GM23338 (cell line): Measurements from ENCODE around the gene NUBPL. TPM values are rescaled to one million over a fixed set of nuclear protein-coding genes. Genes with fewer than 3 reads are reported as not detected.

Source experiments
- ATAC-seq: fragments of 200-7000 bp; cut with Tn5 transposase; 3 replicates; pipeline ENCODE4 v1.9.1; 2020
- DNase-seq: peaks from one replicate; pipeline ENCODE4 v3.0.0-alpha.2; 2015; ENCODE audit warnings: low spot score
- H2AFZ ChIP-seq: fragments of 200-600 bp; sonication (generic); 2 replicates; pipeline ENCODE4 v1.8.0; 2016; ENCODE audit warnings: antibody characterized with exemption, mild to moderate bottlenecking, moderate library complexity
- H3F3A ChIP-seq: fragments of 200-600 bp; sonication (generic); replicated peaks from 2 replicates; pipeline ENCODE4 v1.8.0; 2017; ENCODE audit warnings: antibody characterized with exemption, mixed run types, low read depth
- H3K27ac ChIP-seq: fragments of 200-600 bp; sonication (generic); 2 replicates; pipeline ENCODE4 v1.6.1; 2016; ENCODE audit warnings: low read depth
- H3K27me3 ChIP-seq: fragments of 200-600 bp; sonication (generic); 2 replicates; pipeline ENCODE4 v1.8.0; 2016; ENCODE audit warnings: mild to moderate bottlenecking, mixed run types, moderate library complexity; ENCODE audit not compliant: insufficient read depth
- H3K36me3 ChIP-seq: fragments of 200-600 bp; sonication (generic); 2 replicates; pipeline ENCODE4 v1.8.0; 2016; ENCODE audit warnings: mild to moderate bottlenecking; ENCODE audit not compliant: insufficient read depth
- H3K4me1 ChIP-seq: fragments of 200-600 bp; sonication (generic); 2 replicates; pipeline ENCODE4 v1.8.0; 2016; ENCODE audit warnings: mild to moderate bottlenecking, moderate library complexity; ENCODE audit not compliant: insufficient read depth
- H3K4me2 ChIP-seq: fragments of 200-600 bp; sonication (generic); 2 replicates; pipeline ENCODE4 v1.7.1; 2017; ENCODE audit warnings: mixed run types
- H3K4me3 ChIP-seq: fragments of 200-600 bp; sonication (generic); 2 replicates; pipeline ENCODE4 v1.6.1; 2016; ENCODE audit warnings: mixed run types
- H3K79me2 ChIP-seq: fragments of 200-600 bp; sonication (generic); replicated peaks from 2 replicates; pipeline ENCODE4 v1.8.0; 2017; ENCODE audit warnings: mild to moderate bottlenecking; ENCODE audit not compliant: insufficient read depth
- H3K9me2 ChIP-seq: fragments of 200-600 bp; sonication (generic); 2 replicates; pipeline ENCODE4 v1.8.0; 2017; ENCODE audit not compliant: insufficient read depth
- H4K20me1 ChIP-seq: fragments of 200-600 bp; sonication (generic); replicated peaks from 2 replicates; pipeline ENCODE4 v1.8.0; 2017; ENCODE audit warnings: mild to moderate bottlenecking; ENCODE audit not compliant: insufficient read depth
- H3K27ac Mint-ChIP-seq: 2 replicates; pipeline ENCODE4 v1.8.0; 2020; ENCODE audit warnings: inconsistent platforms, mild to moderate bottlenecking, moderate library complexity, mixed read lengths
- H3K27me3 Mint-ChIP-seq: 3 replicates; pipeline ENCODE4 v1.8.0; 2022; ENCODE audit warnings: low read depth, mild to moderate bottlenecking, moderate library complexity, mixed read lengths, inconsistent platforms; ENCODE audit not compliant: insufficient read depth, poor library complexity
- H3K36me3 Mint-ChIP-seq: 3 replicates; pipeline ENCODE4 v1.8.0; 2021; ENCODE audit warnings: low read depth, mild to moderate bottlenecking, inconsistent platforms, moderate library complexity, mixed read lengths
- H3K4me1 Mint-ChIP-seq: 3 replicates; pipeline ENCODE4 v1.8.0; 2020; ENCODE audit warnings: mild to moderate bottlenecking, inconsistent platforms, mixed read lengths
- H3K4me3 Mint-ChIP-seq: 3 replicates; pipeline ENCODE4 v1.8.0; 2021; ENCODE audit warnings: moderate library complexity, mild to moderate bottlenecking, inconsistent platforms, mixed read lengths
- H3K9me3 Mint-ChIP-seq: 3 replicates; pipeline ENCODE4 v1.8.0; 2020; ENCODE audit warnings: moderate library complexity, mild to moderate bottlenecking, inconsistent platforms, mixed read lengths
- CREB1 ChIP-seq: fragments of 250-450 bp; sonication (Bioruptor Pico); IDR thresholded peaks from 2 replicates; pipeline ENCODE4 v1.5.0; 2020; ENCODE audit warnings: low read depth, mild to moderate bottlenecking, moderate library complexity
- EZH2 ChIP-seq: fragments of 200-600 bp; sonication (generic); IDR thresholded peaks from one replicate; pipeline ENCODE4 v1.8.0; 2017; ENCODE audit warnings: antibody characterized with exemption, mild to moderate bottlenecking, low read depth; ENCODE audit not compliant: unreplicated experiment
- EZH2phosphoT487 ChIP-seq: fragments of 200-600 bp; sonication (generic); IDR thresholded peaks from one replicate; pipeline ENCODE4 v1.8.1; 2018; ENCODE audit warnings: antibody characterized with exemption; ENCODE audit not compliant: unreplicated experiment
- JUNB ChIP-seq: IDR thresholded peaks from one replicate; pipeline ENCODE4 v1.6.1; 2016; ENCODE audit warnings: antibody characterized with exemption; ENCODE audit not compliant: unreplicated experiment
- NANOG ChIP-seq: IDR thresholded peaks from 2 replicates; pipeline ENCODE4 v1.6.1; 2016; ENCODE audit warnings: antibody characterized with exemption, borderline replicate concordance
- POLR2AphosphoS5 ChIP-seq: IDR thresholded peaks from 2 replicates; pipeline ENCODE4 v1.6.1; 2016; ENCODE audit warnings: antibody characterized with exemption, low read depth
- STAT1 ChIP-seq: IDR thresholded peaks from one replicate; pipeline ENCODE4 v1.6.1; 2016; ENCODE audit warnings: antibody characterized with exemption; ENCODE audit not compliant: unreplicated experiment
- polyA plus RNA-seq: library from polyadenylated mRNA; unstranded; fragments of >200 nt; fragmentation: Nextera tagmentation; extraction: Ambion mirVana; gene quantifications from 2 replicates; pipeline ENCODE4 v1.2.1, GENCODE V29; 2016
- total RNA-seq: library from RNA; depleted of rRNA; stranded (reverse); fragments of >200 nt; shearing (Covaris generic); gene quantifications from 2 replicates; pipeline ENCODE4 v1.2.3, GENCODE V29; 2014
- TF ChIP-seq, protein P1 (sequence below): fragments of 250-450 bp; sonication (Bioruptor Pico); IDR thresholded peaks from 2 replicates; pipeline ENCODE4 v1.5.0; 2020; ENCODE audit warnings: mild to moderate bottlenecking, moderate library complexity
- TF ChIP-seq, protein P2 (sequence below), 2 experiments: fragments of 200-600 bp in 1 of 2; sonication (generic) in 1 of 2; conservative IDR thresholded peaks; 2 replicates each; pipeline versions ENCODE4 v1.5.1 to v1.6.1; 2016 to 2017; ENCODE audit warnings: antibody characterized with exemption in 2 of 2, low read depth in 2 of 2, mild to moderate bottlenecking in 2 of 2, moderate library complexity in 1 of 2
- TF ChIP-seq, protein P3 (sequence below): IDR thresholded peaks from one replicate; pipeline ENCODE4 v1.6.1; 2018; ENCODE audit warnings: antibody characterized with exemption; ENCODE audit not compliant: unreplicated experiment

The NUBPL gene
- total and polyA plus RNA-seq, 2 experiments from 2014 or later: 6.1 to 20.7 TPM

DNA sequence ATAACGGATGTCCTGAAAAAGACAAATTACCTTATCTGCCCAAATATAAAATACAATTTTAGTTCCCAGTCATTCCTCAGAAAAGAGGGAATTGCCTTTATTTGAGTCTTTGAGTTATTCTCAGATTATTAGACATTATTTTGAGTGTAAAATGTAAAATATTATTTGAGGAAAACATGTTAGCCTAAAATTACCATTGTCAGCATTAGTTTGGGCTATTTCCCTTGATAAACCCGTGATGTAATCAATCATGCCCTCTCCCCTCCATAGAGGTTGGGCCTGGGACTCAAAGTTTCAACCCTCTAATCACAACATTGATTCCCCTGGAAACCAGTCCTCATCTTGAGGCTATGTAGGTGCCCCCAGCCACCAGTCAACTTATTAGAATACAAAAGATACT, 213.4 kb downstream of the NUBPL start:
- Histone ChIP-seq H4K20me1 (no peaks in the 10 kb centered on the region), H3K4me2 (no peak overlapping the region), H3K27me3 (no peaks in the 10 kb centered on the region), H3K4me1 (no peaks in the 10 kb centered on the region), H3K9me2 (0 out of 2 replicates have a peak, but pooled peaks cover 11% of the 10 kb centered on the region), H3K27ac (no peak overlapping the region), H2AFZ (no peak overlapping the region), H3K79me2 (no peaks in the 10 kb centered on the region), H3K4me3 (no peak overlapping the region), H3K36me3 (no peaks in the 10 kb centered on the region), H3F3A (no peaks in the 10 kb centered on the region)
- no peaks in the 10 kb centered on the region for H3K27me3 Mint-ChIP-seq
- ATAC-seq (no peak), DNase-seq (no peak)
- no peak overlapping the region for H3K4me3 Mint-ChIP-seq
- H3K36me3 Mint-ChIP-seq: peaks cover 18% of the 10 kb centered on the region; the same call in 2 of the 3 replicates
- H3K9me3 Mint-ChIP-seq: peaks cover 28% of the 10 kb centered on the region
- no peak overlapping the region for H3K27ac Mint-ChIP-seq
- TF ChIP-seq JUNB (no peak), POLR2AphosphoS5 (no peak), STAT1 (no peak), EZH2 (no peak), EZH2phosphoT487 (no peak), CREB1 (CRISPR knock-in tag) (no peak), NANOG (no peak)
- TF ChIP-seq, protein P1, sequence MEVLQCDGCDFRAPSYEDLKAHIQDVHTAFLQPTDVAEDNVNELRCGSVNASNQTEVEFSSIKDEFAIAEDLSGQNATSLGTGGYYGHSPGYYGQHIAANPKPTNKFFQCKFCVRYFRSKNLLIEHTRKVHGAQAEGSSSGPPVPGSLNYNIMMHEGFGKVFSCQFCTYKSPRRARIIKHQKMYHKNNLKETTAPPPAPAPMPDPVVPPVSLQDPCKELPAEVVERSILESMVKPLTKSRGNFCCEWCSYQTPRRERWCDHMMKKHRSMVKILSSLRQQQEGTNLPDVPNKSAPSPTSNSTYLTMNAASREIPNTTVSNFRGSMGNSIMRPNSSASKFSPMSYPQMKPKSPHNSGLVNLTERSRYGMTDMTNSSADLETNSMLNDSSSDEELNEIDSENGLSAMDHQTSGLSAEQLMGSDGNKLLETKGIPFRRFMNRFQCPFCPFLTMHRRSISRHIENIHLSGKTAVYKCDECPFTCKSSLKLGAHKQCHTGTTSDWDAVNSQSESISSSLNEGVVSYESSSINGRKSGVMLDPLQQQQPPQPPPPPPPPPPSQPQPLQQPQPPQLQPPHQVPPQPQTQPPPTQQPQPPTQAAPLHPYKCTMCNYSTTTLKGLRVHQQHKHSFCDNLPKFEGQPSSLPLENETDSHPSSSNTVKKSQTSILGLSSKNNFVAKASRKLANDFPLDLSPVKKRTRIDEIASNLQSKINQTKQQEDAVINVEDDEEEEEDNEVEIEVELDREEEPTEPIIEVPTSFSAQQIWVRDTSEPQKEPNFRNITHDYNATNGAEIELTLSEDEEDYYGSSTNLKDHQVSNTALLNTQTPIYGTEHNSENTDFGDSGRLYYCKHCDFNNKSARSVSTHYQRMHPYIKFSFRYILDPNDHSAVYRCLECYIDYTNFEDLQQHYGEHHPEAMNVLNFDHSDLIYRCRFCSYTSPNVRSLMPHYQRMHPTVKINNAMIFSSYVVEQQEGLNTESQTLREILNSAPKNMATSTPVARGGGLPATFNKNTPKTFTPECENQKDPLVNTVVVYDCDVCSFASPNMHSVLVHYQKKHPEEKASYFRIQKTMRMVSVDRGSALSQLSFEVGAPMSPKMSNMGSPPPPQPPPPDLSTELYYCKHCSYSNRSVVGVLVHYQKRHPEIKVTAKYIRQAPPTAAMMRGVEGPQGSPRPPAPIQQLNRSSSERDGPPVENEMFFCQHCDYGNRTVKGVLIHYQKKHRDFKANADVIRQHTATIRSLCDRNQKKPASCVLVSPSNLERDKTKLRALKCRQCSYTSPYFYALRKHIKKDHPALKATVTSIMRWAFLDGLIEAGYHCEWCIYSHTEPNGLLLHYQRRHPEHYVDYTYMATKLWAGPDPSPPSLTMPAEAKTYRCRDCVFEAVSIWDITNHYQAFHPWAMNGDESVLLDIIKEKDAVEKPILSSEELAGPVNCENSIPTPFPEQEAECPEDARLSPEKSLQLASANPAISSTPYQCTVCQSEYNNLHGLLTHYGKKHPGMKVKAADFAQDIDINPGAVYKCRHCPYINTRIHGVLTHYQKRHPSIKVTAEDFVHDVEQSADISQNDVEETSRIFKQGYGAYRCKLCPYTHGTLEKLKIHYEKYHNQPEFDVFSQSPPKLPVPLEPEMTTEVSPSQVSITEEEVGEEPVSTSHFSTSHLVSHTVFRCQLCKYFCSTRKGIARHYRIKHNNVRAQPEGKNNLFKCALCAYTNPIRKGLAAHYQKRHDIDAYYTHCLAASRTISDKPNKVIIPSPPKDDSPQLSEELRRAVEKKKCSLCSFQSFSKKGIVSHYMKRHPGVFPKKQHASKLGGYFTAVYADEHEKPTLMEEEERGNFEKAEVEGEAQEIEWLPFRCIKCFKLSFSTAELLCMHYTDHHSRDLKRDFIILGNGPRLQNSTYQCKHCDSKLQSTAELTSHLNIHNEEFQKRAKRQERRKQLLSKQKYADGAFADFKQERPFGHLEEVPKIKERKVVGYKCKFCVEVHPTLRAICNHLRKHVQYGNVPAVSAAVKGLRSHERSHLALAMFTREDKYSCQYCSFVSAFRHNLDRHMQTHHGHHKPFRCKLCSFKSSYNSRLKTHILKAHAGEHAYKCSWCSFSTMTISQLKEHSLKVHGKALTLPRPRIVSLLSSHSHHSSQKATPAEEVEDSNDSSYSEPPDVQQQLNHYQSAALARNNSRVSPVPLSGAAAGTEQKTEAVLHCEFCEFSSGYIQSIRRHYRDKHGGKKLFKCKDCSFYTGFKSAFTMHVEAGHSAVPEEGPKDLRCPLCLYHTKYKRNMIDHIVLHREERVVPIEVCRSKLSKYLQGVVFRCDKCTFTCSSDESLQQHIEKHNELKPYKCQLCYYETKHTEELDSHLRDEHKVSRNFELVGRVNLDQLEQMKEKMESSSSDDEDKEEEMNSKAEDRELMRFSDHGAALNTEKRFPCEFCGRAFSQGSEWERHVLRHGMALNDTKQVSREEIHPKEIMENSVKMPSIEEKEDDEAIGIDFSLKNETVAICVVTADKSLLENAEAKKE: no peak
- TF ChIP-seq, protein P2, sequence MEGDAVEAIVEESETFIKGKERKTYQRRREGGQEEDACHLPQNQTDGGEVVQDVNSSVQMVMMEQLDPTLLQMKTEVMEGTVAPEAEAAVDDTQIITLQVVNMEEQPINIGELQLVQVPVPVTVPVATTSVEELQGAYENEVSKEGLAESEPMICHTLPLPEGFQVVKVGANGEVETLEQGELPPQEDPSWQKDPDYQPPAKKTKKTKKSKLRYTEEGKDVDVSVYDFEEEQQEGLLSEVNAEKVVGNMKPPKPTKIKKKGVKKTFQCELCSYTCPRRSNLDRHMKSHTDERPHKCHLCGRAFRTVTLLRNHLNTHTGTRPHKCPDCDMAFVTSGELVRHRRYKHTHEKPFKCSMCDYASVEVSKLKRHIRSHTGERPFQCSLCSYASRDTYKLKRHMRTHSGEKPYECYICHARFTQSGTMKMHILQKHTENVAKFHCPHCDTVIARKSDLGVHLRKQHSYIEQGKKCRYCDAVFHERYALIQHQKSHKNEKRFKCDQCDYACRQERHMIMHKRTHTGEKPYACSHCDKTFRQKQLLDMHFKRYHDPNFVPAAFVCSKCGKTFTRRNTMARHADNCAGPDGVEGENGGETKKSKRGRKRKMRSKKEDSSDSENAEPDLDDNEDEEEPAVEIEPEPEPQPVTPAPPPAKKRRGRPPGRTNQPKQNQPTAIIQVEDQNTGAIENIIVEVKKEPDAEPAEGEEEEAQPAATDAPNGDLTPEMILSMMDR (conservative IDR thresholded peaks at IDR 0.05; ENCODE audit: low read depth in 2 of 2): no peak
- TF ChIP-seq, protein P3, sequence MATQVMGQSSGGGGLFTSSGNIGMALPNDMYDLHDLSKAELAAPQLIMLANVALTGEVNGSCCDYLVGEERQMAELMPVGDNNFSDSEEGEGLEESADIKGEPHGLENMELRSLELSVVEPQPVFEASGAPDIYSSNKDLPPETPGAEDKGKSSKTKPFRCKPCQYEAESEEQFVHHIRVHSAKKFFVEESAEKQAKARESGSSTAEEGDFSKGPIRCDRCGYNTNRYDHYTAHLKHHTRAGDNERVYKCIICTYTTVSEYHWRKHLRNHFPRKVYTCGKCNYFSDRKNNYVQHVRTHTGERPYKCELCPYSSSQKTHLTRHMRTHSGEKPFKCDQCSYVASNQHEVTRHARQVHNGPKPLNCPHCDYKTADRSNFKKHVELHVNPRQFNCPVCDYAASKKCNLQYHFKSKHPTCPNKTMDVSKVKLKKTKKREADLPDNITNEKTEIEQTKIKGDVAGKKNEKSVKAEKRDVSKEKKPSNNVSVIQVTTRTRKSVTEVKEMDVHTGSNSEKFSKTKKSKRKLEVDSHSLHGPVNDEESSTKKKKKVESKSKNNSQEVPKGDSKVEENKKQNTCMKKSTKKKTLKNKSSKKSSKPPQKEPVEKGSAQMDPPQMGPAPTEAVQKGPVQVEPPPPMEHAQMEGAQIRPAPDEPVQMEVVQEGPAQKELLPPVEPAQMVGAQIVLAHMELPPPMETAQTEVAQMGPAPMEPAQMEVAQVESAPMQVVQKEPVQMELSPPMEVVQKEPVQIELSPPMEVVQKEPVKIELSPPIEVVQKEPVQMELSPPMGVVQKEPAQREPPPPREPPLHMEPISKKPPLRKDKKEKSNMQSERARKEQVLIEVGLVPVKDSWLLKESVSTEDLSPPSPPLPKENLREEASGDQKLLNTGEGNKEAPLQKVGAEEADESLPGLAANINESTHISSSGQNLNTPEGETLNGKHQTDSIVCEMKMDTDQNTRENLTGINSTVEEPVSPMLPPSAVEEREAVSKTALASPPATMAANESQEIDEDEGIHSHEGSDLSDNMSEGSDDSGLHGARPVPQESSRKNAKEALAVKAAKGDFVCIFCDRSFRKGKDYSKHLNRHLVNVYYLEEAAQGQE: no peak
- H3K4me1 Mint-ChIP-seq: peaks cover 2% of the 10 kb centered on the region; the same call in 2 of the 3 replicates
